WTC11 (cell line): Measurements from ENCODE around the gene C1QTNF8.

ENCODE experiments used
- CTCF ChIP-seq: fragments of 200-600 bp; IDR thresholded peaks from 2 replicates; pipeline ENCODE4 v1.8.0; 2022; ENCODE audit warnings: antibody characterized with exemption
- E2F1 ChIP-seq: sonication (generic); formaldehyde crosslinking; IDR thresholded peaks from 2 replicates; pipeline ENCODE4 v1.8.0; 2022; ENCODE audit warnings: mild to moderate bottlenecking, missing genetic modification reagents
- FOXP4 ChIP-seq: sonication (generic); formaldehyde crosslinking; IDR thresholded peaks from 2 replicates; pipeline ENCODE4 v1.8.0; 2022; ENCODE audit warnings: mild to moderate bottlenecking, missing genetic modification reagents
- MAX ChIP-seq: sonication (generic); formaldehyde crosslinking; IDR thresholded peaks from 2 replicates; pipeline ENCODE4 v1.8.0; 2022; ENCODE audit warnings: mild to moderate bottlenecking, missing genetic modification reagents
- NR1H2 ChIP-seq: sonication (generic); formaldehyde crosslinking; IDR thresholded peaks from 2 replicates; pipeline ENCODE4 v1.9.0; 2021; ENCODE audit warnings: mild to moderate bottlenecking, moderate library complexity, missing genetic modification reagents
- USF2 ChIP-seq: sonication (generic); formaldehyde crosslinking; IDR thresholded peaks from 2 replicates; pipeline ENCODE4 v1.8.1; 2023; ENCODE audit warnings: mild to moderate bottlenecking, missing genetic modification reagents, moderate library complexity

GRCh38 chr16:1137604-1138003, 41.6 kb upstream of the C1QTNF8 start:
- no peak for TF ChIP-seq USF2 (CRISPR knock-in tag)
- no peak for TF ChIP-seq CTCF
- TF ChIP-seq MAX, result no peak
- no peak for TF ChIP-seq E2F1 (CRISPR knock-in tag)
- TF ChIP-seq FOXP4 (CRISPR knock-in tag), result no peak
- no peak for TF ChIP-seq NR1H2 (CRISPR knock-in tag)
